ENCODE results near the gene ARHGAP26.

GRCh38 chr5:142945321-142945720, 175.1 kb downstream of the ARHGAP26 start:
- TF ChIP-seq CTCF (IDR thresholded peaks at IDR 0.05 in 2 of 3, conservative IDR thresholded peaks at IDR 0.05 in 1 of 3; ENCODE audit: borderline replicate concordance in 1 of 3, insufficient read depth in 1 of 3, low read depth in 2 of 3, low read length in 2 of 3) (no peak), MAX (IDR thresholded peaks at IDR 0.05) (no peak), JUND (IDR thresholded peaks at IDR 0.05) (no peak), SP1 (IDR thresholded peaks at IDR 0.05; ENCODE audit: low read depth) (no peak), REST (IDR thresholded peaks at IDR 0.05; ENCODE audit: low read depth) (no peak), CEBPB (IDR thresholded peaks at IDR 0.05; ENCODE audit: low read depth) (no peak), ZNF274 (IDR thresholded peaks at IDR 0.05; ENCODE audit: low read depth, low read length) (no peak), POLR2A (IDR thresholded peaks at IDR 0.05; ENCODE audit: borderline replicate concordance, extremely low read depth, insufficient read depth, insufficient read length) (no peak), ZBTB33 (IDR thresholded peaks at IDR 0.05; ENCODE audit: extremely low read depth, insufficient replicate concordance, low read length) (no peak), POLR2AphosphoS5 (IDR thresholded peaks at IDR 0.05; ENCODE audit: low read depth, low read length) (no peak), ZFX (IDR thresholded peaks at IDR 0.05) (no peak), EZH2phosphoT487 (IDR thresholded peaks at IDR 0.05; ENCODE audit: borderline replicate concordance) (no peak), EZH2 (IDR thresholded peaks at IDR 0.05) (no peak)
